Activated B cell treated with CpG ODN at 0.5 μM for 24 hours (primary cell): Measurements from ENCODE around the gene COIL. TPM values are rescaled to one million over a fixed set of nuclear protein-coding genes. Genes with fewer than 3 reads are reported as not detected.

Experiments used
- ATAC-seq: fragments of 200-7000 bp; cut with Tn5 transposase; one replicate; pipeline ENCODE4 v1.10.0; 2021; ENCODE audit warnings: low read depth, mild to moderate bottlenecking, moderate library complexity
- CTCF ChIA-PET: fragments of 350-600 bp; sonication (Branson Sonifier 250); formaldehyde crosslinking; loops from one replicate; lab custom pipeline; 2021; ENCODE audit warnings: antibody characterized with exemption; lab: Charles Lee
- POLR2A ChIA-PET: fragments of 350-600 bp; sonication (Branson Sonifier 250); formaldehyde crosslinking; loops from one replicate; lab custom pipeline; 2021; ENCODE audit warnings: antibody characterized with exemption; lab: Charles Lee
- DNase-seq: peaks from one replicate; pipeline ENCODE4 v3.0.0; 2022
- H3K27ac Mint-ChIP-seq: one replicate; pipeline ENCODE4 v1.8.0; 2020; ENCODE audit warnings: mixed read lengths
- H3K27me3 Mint-ChIP-seq: one replicate; pipeline ENCODE4 v1.8.0; 2021; ENCODE audit warnings: mixed read lengths
- H3K36me3 Mint-ChIP-seq: one replicate; pipeline ENCODE4 v1.8.0; 2021; ENCODE audit warnings: low read depth, mixed read lengths
- H3K4me1 Mint-ChIP-seq: one replicate; pipeline ENCODE4 v1.8.0; 2021; ENCODE audit warnings: mixed read lengths
- H3K4me3 Mint-ChIP-seq: one replicate; pipeline ENCODE4 v1.8.0; 2020; ENCODE audit warnings: mild to moderate bottlenecking, mixed read lengths
- H3K9me3 Mint-ChIP-seq: one replicate; pipeline ENCODE4 v1.8.0; 2020; ENCODE audit warnings: mixed read lengths
- intact Hi-C: fragments of 100-400 bp; cut with micrococcal nuclease; formaldehyde crosslinking; loops from one replicate; pipeline ENCODE4 v1.15.1; 2024
- total RNA-seq: library from RNA; stranded (reverse); gene quantifications from 2 replicates; pipeline ENCODE4 v1.2.3, GENCODE V29; 2022
- TF ChIP-seq, protein P1 (sequence below): fragments of 200-600 bp; IDR thresholded peaks from one replicate; pipeline ENCODE4 v1.8.0; 2022; ENCODE audit warnings: antibody characterized with exemption, mild to moderate bottlenecking

COIL gene
- total RNA-seq, 1 donor from 2014 or later: 21.9 TPM

- Mint-ChIP-seq H3K27me3 (no peaks in the 10 kb centered on the region), H3K4me3 (no peak overlapping the region), H3K4me1 (peaks cover 2% of the 10 kb centered on the region), H3K9me3 (peaks cover 5% of the 10 kb centered on the region), H3K36me3 (peaks cover 26% of the 10 kb centered on the region), H3K27ac (no peak overlapping the region)
- DNase-seq (no peak), ATAC-seq (no peak)
- CTCF ChIA-PET: interaction anchor here (2.7 kb wide), 1 partner anchor 112 kb away, joined by 8 read pairs; no protein-coding TSS in a partner anchor
- TF ChIP-seq, protein P1, sequence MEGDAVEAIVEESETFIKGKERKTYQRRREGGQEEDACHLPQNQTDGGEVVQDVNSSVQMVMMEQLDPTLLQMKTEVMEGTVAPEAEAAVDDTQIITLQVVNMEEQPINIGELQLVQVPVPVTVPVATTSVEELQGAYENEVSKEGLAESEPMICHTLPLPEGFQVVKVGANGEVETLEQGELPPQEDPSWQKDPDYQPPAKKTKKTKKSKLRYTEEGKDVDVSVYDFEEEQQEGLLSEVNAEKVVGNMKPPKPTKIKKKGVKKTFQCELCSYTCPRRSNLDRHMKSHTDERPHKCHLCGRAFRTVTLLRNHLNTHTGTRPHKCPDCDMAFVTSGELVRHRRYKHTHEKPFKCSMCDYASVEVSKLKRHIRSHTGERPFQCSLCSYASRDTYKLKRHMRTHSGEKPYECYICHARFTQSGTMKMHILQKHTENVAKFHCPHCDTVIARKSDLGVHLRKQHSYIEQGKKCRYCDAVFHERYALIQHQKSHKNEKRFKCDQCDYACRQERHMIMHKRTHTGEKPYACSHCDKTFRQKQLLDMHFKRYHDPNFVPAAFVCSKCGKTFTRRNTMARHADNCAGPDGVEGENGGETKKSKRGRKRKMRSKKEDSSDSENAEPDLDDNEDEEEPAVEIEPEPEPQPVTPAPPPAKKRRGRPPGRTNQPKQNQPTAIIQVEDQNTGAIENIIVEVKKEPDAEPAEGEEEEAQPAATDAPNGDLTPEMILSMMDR: no peak
- POLR2A ChIA-PET: no interaction called here
- intact Hi-C loops: no loop called here
Observed at GRCh38 chr17:56930739-56931337, 30.0 kb downstream of the COIL start.

GRCh38 chr17:56929362-56929969, 31.4 kb downstream of the COIL start:
- no peak for DNase-seq
- Mint-ChIP-seq H3K4me1 (peaks cover 2% of the 10 kb centered on the region), H3K9me3 (peaks cover 5% of the 10 kb centered on the region), H3K36me3 (peaks cover 18% of the 10 kb centered on the region), H3K4me3 (no peak overlapping the region), H3K27ac (no peak overlapping the region), H3K27me3 (no peaks in the 10 kb centered on the region)
- ChIA-PET POLR2A (no interaction called here), CTCF (no interaction called here)
- intact Hi-C loops: no loop called here
- no peak for ATAC-seq
- TF ChIP-seq, protein P1: no peak

GRCh38 chr17:56928586-56928985, 32.3 kb downstream of the COIL start:
- TF ChIP-seq, protein P1: no peak
- H3K4me3 Mint-ChIP-seq: no peak overlapping the region
- H3K9me3 Mint-ChIP-seq: peaks cover 5% of the 10 kb centered on the region
- intact Hi-C loops: no loop called here
- no peak overlapping the region for H3K27ac Mint-ChIP-seq
- ChIA-PET POLR2A (no interaction called here), CTCF (no interaction called here)
- H3K27me3 Mint-ChIP-seq: no peaks in the 10 kb centered on the region
- peaks cover 10% of the 10 kb centered on the region for H3K36me3 Mint-ChIP-seq
- no peak for ATAC-seq
- H3K4me1 Mint-ChIP-seq: peaks cover 2% of the 10 kb centered on the region
- DNase-seq: no peak

- Mint-ChIP-seq H3K27me3 (no peaks in the 10 kb centered on the region), H3K36me3 (peaks cover 7% of the 10 kb centered on the region), H3K9me3 (peaks cover 5% of the 10 kb centered on the region), H3K4me1 (peaks cover 2% of the 10 kb centered on the region), H3K4me3 (no peak overlapping the region), H3K27ac (no peak overlapping the region)
- intact Hi-C loops: no loop called here
- no peak for DNase-seq
- TF ChIP-seq, protein P1: no peak
- no peak for ATAC-seq
- ChIA-PET POLR2A (no interaction called here), CTCF (interaction anchor here (0.8 kb wide), 1 partner anchor 147 kb away, joined by 3 read pairs; no protein-coding TSS in a partner anchor)
Observed at GRCh38 chr17:56926704-56927103, 34.1 kb downstream of the COIL start.

DNA sequence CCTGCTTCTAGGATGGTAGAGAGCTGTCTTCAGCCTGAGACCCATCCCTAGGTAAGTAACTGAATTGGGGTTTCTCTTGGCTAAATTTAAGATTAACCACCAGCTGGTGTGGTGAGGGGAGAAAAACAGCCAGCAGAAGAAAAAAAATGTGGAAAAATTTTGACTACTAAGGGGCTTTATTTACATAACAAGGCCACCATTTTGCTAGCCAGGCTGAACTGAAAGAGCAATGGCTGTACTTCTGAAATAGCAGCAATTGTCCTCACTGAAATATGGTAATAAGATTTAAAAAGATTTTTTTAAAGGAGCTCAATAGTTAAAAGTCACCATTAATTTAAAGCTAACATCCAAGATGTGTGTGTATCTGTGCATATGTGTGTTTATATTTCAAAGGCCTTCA, 34.6 kb downstream of the COIL start:
- H3K27me3 Mint-ChIP-seq: no peaks in the 10 kb centered on the region
- TF ChIP-seq, protein P1: no peak
- DNase-seq: no peak
- H3K36me3 Mint-ChIP-seq: peaks cover 5% of the 10 kb centered on the region
- H3K9me3 Mint-ChIP-seq: peaks cover 5% of the 10 kb centered on the region
- ChIA-PET POLR2A (no interaction called here), CTCF (interaction anchor here (0.5 to 0.8 kb wide), 2 partner anchors 16 to 146 kb away, joined by 3 to 8 read pairs; no protein-coding TSS in a partner anchor)
- peaks cover 2% of the 10 kb centered on the region for H3K4me1 Mint-ChIP-seq
- no peak overlapping the region for H3K27ac Mint-ChIP-seq
- intact Hi-C loops: no loop called here
- no peak overlapping the region for H3K4me3 Mint-ChIP-seq
- no peak for ATAC-seq
